Measurements from ENCODE around the gene ZP4. TPM values are rescaled to one million over a fixed set of nuclear protein-coding genes. Genes with fewer than 3 reads are reported as not detected.

ZP4 gene
- polyA plus RNA-seq, 3 donors, result not detected

- H3K27ac ChIP-seq (ENCODE audit: low read depth, low read length), result no peak overlapping the region
- WGBS, 3 donors, result 64 to 68% (median 67%) methylated on average over 3 of the region's 3 CpGs
Measured at GRCh38 chr1:237838320-237838719, 52.4 kb downstream of the ZP4 start.

- no peak overlapping the region for H3K27ac ChIP-seq (ENCODE audit: low read depth, low read length)
- 75 to 82% (median 76%) methylated on average over 3 of the region's 3 CpGs for WGBS, 3 donors
Measured at GRCh38 chr1:237834461-237834860, 56.3 kb downstream of the ZP4 start.

- no peak overlapping the region for H3K27ac ChIP-seq (ENCODE audit: low read depth, low read length)
- WGBS, 3 donors, result 76 to 86% (median 82%) methylated on average over 3 of the region's 3 CpGs
Measured at GRCh38 chr1:237834048-237834447, 56.7 kb downstream of the ZP4 start.

GRCh38 chr1:237832858-237833257 lies 57.9 kb downstream of the ZP4 start:
- WGBS, 3 donors, result 59 to 63% (median 62%) methylated on average over 7 of the region's 7 CpGs
- no peak overlapping the region for H3K27ac ChIP-seq (ENCODE audit: low read depth, low read length)

Data from adipose tissue (tissue), 3 donors.